Measurements from ENCODE around the gene SALL1. TPM values are rescaled to one million over a fixed set of nuclear protein-coding genes. Genes with fewer than 3 reads are reported as not detected.

Gene SALL1
- polyA plus RNA-seq, 1 donor (not counting 4 experiments of a cell fraction or from before 2014, with no cell fraction given), result not detected

GRCh38 chr16:51121850-51122249, 29.2 kb downstream of the SALL1 start:
- Histone ChIP-seq H3K4me2 (ENCODE audit: control insufficient read depth, extremely low read depth, insufficient read depth, low read depth, low read length) (no peak overlapping the region), H2AFZ (ENCODE audit: control insufficient read depth, low read length) (no peak overlapping the region), H3K4me3 (ENCODE audit: control insufficient read depth in 2 of 3, extremely low read depth in 1 of 3, insufficient read depth in 2 of 3, low read depth in 1 of 3, low read length in 3 of 3) (no peak overlapping the region), H3K4me1 (ENCODE audit: control insufficient read depth, extremely low read depth, insufficient read depth, low read length) (no peaks in the 10 kb centered on the region), H3K27me3 (ENCODE audit: control insufficient read depth, extremely low read depth, insufficient read depth, low read length) (no peaks in the 10 kb centered on the region), H3K79me2 (ENCODE audit: control insufficient read depth, insufficient read depth, low read length) (no peaks in the 10 kb centered on the region), H3K9me3 (ENCODE audit: control insufficient read depth, low read depth, low read length) (no peaks in the 10 kb centered on the region), H3K36me3 (ENCODE audit: control insufficient read depth in 2 of 2, extremely low read depth in 1 of 2, insufficient read depth in 2 of 2, low read length in 2 of 2) (no peaks in the 10 kb centered on the region), H4K20me1 (ENCODE audit: control insufficient read depth, extremely low read depth, insufficient read depth, low read length) (no peaks in the 10 kb centered on the region), H3K9ac (ENCODE audit: control insufficient read depth, extremely low read depth, insufficient read depth, low read length) (no peak overlapping the region), H3K27ac (ENCODE audit: control insufficient read depth, insufficient read depth, low read length) (no peak overlapping the region), H3K9me1 (ENCODE audit: control insufficient read depth, extremely low read depth, insufficient read depth, low read length) (no peaks in the 10 kb centered on the region)
- DNase-seq (ENCODE audit: low read depth, low spot score) (no peak), FAIRE-seq (no peak)
- dilution Hi-C loops (cut with MboI; ENCODE audit: extremely low pct_ligation_motif_present, low sequenced_read_pairs), result no loop called here
- TF ChIP-seq, protein P1, sequence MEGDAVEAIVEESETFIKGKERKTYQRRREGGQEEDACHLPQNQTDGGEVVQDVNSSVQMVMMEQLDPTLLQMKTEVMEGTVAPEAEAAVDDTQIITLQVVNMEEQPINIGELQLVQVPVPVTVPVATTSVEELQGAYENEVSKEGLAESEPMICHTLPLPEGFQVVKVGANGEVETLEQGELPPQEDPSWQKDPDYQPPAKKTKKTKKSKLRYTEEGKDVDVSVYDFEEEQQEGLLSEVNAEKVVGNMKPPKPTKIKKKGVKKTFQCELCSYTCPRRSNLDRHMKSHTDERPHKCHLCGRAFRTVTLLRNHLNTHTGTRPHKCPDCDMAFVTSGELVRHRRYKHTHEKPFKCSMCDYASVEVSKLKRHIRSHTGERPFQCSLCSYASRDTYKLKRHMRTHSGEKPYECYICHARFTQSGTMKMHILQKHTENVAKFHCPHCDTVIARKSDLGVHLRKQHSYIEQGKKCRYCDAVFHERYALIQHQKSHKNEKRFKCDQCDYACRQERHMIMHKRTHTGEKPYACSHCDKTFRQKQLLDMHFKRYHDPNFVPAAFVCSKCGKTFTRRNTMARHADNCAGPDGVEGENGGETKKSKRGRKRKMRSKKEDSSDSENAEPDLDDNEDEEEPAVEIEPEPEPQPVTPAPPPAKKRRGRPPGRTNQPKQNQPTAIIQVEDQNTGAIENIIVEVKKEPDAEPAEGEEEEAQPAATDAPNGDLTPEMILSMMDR (optimal IDR thresholded peaks at IDR 0.05 in 1 of 3, IDR thresholded peaks at IDR 0.05 in 1 of 3, conservative IDR thresholded peaks at IDR 0.05 in 1 of 3; ENCODE audit: extremely low read depth in 1 of 3, insufficient read depth in 2 of 3, low read length in 3 of 3), result no peak
- TF ChIP-seq EZH2 (IDR thresholded peaks at IDR 0.05; ENCODE audit: low read length), result no peak

GRCh38 chr16:51120730-51121347, 30.2 kb downstream of the SALL1 start:
- Histone ChIP-seq H3K4me1 (ENCODE audit: control insufficient read depth, extremely low read depth, insufficient read depth, low read length) (no peaks in the 10 kb centered on the region), H3K9ac (ENCODE audit: control insufficient read depth, extremely low read depth, insufficient read depth, low read length) (no peak overlapping the region), H3K36me3 (ENCODE audit: control insufficient read depth in 2 of 2, extremely low read depth in 1 of 2, insufficient read depth in 2 of 2, low read length in 2 of 2) (no peaks in the 10 kb centered on the region), H3K9me3 (ENCODE audit: control insufficient read depth, low read depth, low read length) (no peaks in the 10 kb centered on the region), H3K4me2 (ENCODE audit: control insufficient read depth, extremely low read depth, insufficient read depth, low read depth, low read length) (no peak overlapping the region), H3K9me1 (ENCODE audit: control insufficient read depth, extremely low read depth, insufficient read depth, low read length) (no peaks in the 10 kb centered on the region), H3K4me3 (ENCODE audit: control insufficient read depth in 2 of 3, extremely low read depth in 1 of 3, insufficient read depth in 2 of 3, low read depth in 1 of 3, low read length in 3 of 3) (no peak overlapping the region), H3K79me2 (ENCODE audit: control insufficient read depth, insufficient read depth, low read length) (no peaks in the 10 kb centered on the region), H3K27ac (ENCODE audit: control insufficient read depth, insufficient read depth, low read length) (no peak overlapping the region), H3K27me3 (ENCODE audit: control insufficient read depth, extremely low read depth, insufficient read depth, low read length) (no peaks in the 10 kb centered on the region), H2AFZ (ENCODE audit: control insufficient read depth, low read length) (no peak overlapping the region), H4K20me1 (ENCODE audit: control insufficient read depth, extremely low read depth, insufficient read depth, low read length) (no peaks in the 10 kb centered on the region)
- no peak for DNase-seq (ENCODE audit: low read depth, low spot score)
- TF ChIP-seq, protein P1 (optimal IDR thresholded peaks at IDR 0.05 in 1 of 3, IDR thresholded peaks at IDR 0.05 in 1 of 3, conservative IDR thresholded peaks at IDR 0.05 in 1 of 3; ENCODE audit: extremely low read depth in 1 of 3, insufficient read depth in 2 of 3, low read length in 3 of 3), result no peak
- no peak for TF ChIP-seq EZH2 (IDR thresholded peaks at IDR 0.05; ENCODE audit: low read length)
- no peak for FAIRE-seq
- dilution Hi-C loops (cut with MboI; ENCODE audit: extremely low pct_ligation_motif_present, low sequenced_read_pairs), result no loop called here
